Mammary epithelial cell (primary cell): ENCODE measurements around the gene TSR2.

Experiments
- CTCF ChIP-seq, 2 donors: IDR thresholded peaks in 1 of 2; conservative IDR thresholded peaks in 1 of 2; 2 replicates each; pipeline ENCODE4 v1.5.1; 2011 to 2012; ENCODE audit warnings: inconsistent platforms in 2 of 2, low read length in 2 of 2, mild to moderate bottlenecking in 2 of 2, control low read depth in 1 of 2, low read depth in 1 of 2; ENCODE audit not compliant: insufficient read depth in 1 of 2; ENCODE audit errors: extremely low read depth in 1 of 2
- EZH2 ChIP-seq: IDR thresholded peaks from 2 replicates; pipeline ENCODE4 v1.6.1; 2012; ENCODE audit warnings: low read length, inconsistent platforms, borderline replicate concordance

GRCh38 chrX:54411732-54412131 is 28.5 kb upstream of the TSR2 start:
- no peak for TF ChIP-seq CTCF (conservative IDR thresholded peaks at IDR 0.05 in 1 of 2, IDR thresholded peaks at IDR 0.05 in 1 of 2; ENCODE audit: extremely low read depth in 1 of 2, insufficient read depth in 1 of 2, low read depth in 1 of 2, low read length in 2 of 2)
- TF ChIP-seq EZH2 = no peak
